Endothelial cell of umbilical vein (primary cell): Measurements from ENCODE around the gene SHPK. TPM values are rescaled to one million over a fixed set of nuclear protein-coding genes. Genes with fewer than 3 reads are reported as not detected.

ENCODE experiments used
- BruUV-seq: library from RNA; stranded (reverse); fragments of 400-500 nt; replicated peaks from 2 replicates; lab custom pipeline; 2021; lab: Mats Ljungman, UMichigan
- CTCF ChIA-PET: fragments of 300-600, 350-600 bp; sonication (Branson Sonifier 250); formaldehyde crosslinking; loops from one replicate; lab custom pipeline; 2021; ENCODE audit warnings: antibody characterized with exemption, inconsistent platforms; lab: Charles Lee
- POLR2A ChIA-PET: fragments of 300-600, 350-600 bp; sonication (Branson Sonifier 250); formaldehyde crosslinking; loops from one replicate; lab custom pipeline; 2021; ENCODE audit warnings: antibody characterized with exemption, inconsistent platforms; lab: Charles Lee
- DNase-seq: peaks from one replicate; pipeline ENCODE4 v3.0.0-alpha.2; 2011; ENCODE audit warnings: low read depth, low spot score
- FAIRE-seq: peaks from 2 replicates; lab custom pipeline; 2011; peaks lifted over from hg19 to GRCh38; lab: Jason Lieb, UNC
- H2AFZ ChIP-seq: 2 replicates; pipeline ENCODE4 v1.6.0; 2012; ENCODE audit warnings: low read depth, low read length, control low read depth, inconsistent platforms
- H3K27ac ChIP-seq: 2 replicates; pipeline ENCODE4 v1.5.1; 2011; ENCODE audit warnings: low read depth, mild to moderate bottlenecking, control low read depth, low read length, moderate library complexity; ENCODE audit not compliant: insufficient read depth
- H3K27me3 ChIP-seq, 2 experiments: 2 replicates each; pipeline versions ENCODE4 v1.6.0 to v1.6.1; 2011; ENCODE audit warnings: low read length in 2 of 2, mixed read lengths in 1 of 2; ENCODE audit not compliant: control insufficient read depth in 2 of 2, insufficient read depth in 2 of 2
- H3K36me3 ChIP-seq, 2 experiments: 2 replicates in 1 of 2; 3 replicates in 1 of 2; pipeline ENCODE4 v1.5.1; 2011; ENCODE audit warnings: low read length in 2 of 2, mild to moderate bottlenecking in 1 of 2, moderate library complexity in 1 of 2; ENCODE audit not compliant: control insufficient read depth in 2 of 2, insufficient read depth in 2 of 2; ENCODE audit errors: extremely low read depth in 1 of 2
- H3K4me1 ChIP-seq: 3 replicates; pipeline ENCODE4 v1.5.1; 2011; ENCODE audit warnings: mild to moderate bottlenecking, low read length; ENCODE audit not compliant: control insufficient read depth, insufficient read depth; ENCODE audit errors: extremely low read depth
- H3K4me2 ChIP-seq: 2 replicates; pipeline ENCODE4 v1.6.1; 2011; ENCODE audit warnings: low read length, control low read depth, mixed read lengths; ENCODE audit not compliant: insufficient read depth
- H3K4me3 ChIP-seq, 3 experiments: fragments of 200-600 bp in 1 of 3; sonication (generic), shearing (Covaris generic) in 1 of 3; replicated peaks in 1 of 3; 2 replicates each; pipeline ENCODE4 v1.5.1; 2011 to 2016; ENCODE audit warnings: control low read depth in 3 of 3, low read length in 3 of 3, mild to moderate bottlenecking in 2 of 3, inconsistent platforms in 1 of 3, low read depth in 1 of 3, moderate library complexity in 1 of 3; ENCODE audit not compliant: insufficient read depth in 1 of 3
- H3K79me2 ChIP-seq: 2 replicates; pipeline ENCODE4 v1.6.0; 2012; ENCODE audit warnings: low read length, inconsistent platforms; ENCODE audit not compliant: control insufficient read depth, insufficient read depth
- H3K9ac ChIP-seq: replicated peaks from 2 replicates; pipeline ENCODE3; 2011; ENCODE audit warnings: low read length, control low read depth; ENCODE audit not compliant: insufficient read depth; ENCODE audit errors: extremely low read depth
- H3K9me1 ChIP-seq: replicated peaks from 3 replicates; pipeline ENCODE4 v1.6.0; 2011; ENCODE audit warnings: mild to moderate bottlenecking, low read length; ENCODE audit not compliant: control insufficient read depth, insufficient read depth; ENCODE audit errors: extremely low read depth
- H3K9me3 ChIP-seq: replicated peaks from 2 replicates; pipeline ENCODE4 v1.5.1; 2012; ENCODE audit warnings: low read length, inconsistent platforms; ENCODE audit not compliant: control insufficient read depth, insufficient read depth
- H4K20me1 ChIP-seq: replicated peaks from 2 replicates; pipeline ENCODE3; 2011; ENCODE audit warnings: mild to moderate bottlenecking, low read length; ENCODE audit not compliant: control insufficient read depth, insufficient read depth; ENCODE audit errors: extremely low read depth
- EZH2 ChIP-seq: IDR thresholded peaks from 2 replicates; pipeline ENCODE4 v1.6.1; 2012; ENCODE audit warnings: borderline replicate concordance, low read depth, mild to moderate bottlenecking, moderate library complexity, low read length, inconsistent platforms; ENCODE audit not compliant: severe bottlenecking
- FOS ChIP-seq: IDR thresholded peaks from 2 replicates; pipeline ENCODE4 v1.6.1; 2011; ENCODE audit warnings: mild to moderate bottlenecking, low read length, moderate library complexity, borderline replicate concordance; ENCODE audit not compliant: insufficient read depth
- GATA2 ChIP-seq: IDR thresholded peaks from 2 replicates; pipeline ENCODE4 v1.7.0; 2011; ENCODE audit warnings: low read depth, mild to moderate bottlenecking, moderate library complexity, mixed read lengths, low read length; ENCODE audit not compliant: insufficient read length, insufficient read depth
- JUN ChIP-seq: IDR thresholded peaks from 2 replicates; pipeline ENCODE4 v1.6.1; 2011; ENCODE audit warnings: borderline replicate concordance, low read depth; ENCODE audit not compliant: insufficient read length, insufficient read depth
- MYC ChIP-seq: IDR thresholded peaks from one replicate; pipeline ENCODE4 v1.6.1; 2011; ENCODE audit warnings: mild to moderate bottlenecking, low read depth, low read length
- POLR2A ChIP-seq: IDR thresholded peaks from 2 replicates; pipeline ENCODE4 v1.6.1; 2012; ENCODE audit warnings: low read depth, mild to moderate bottlenecking, control low read depth, low read length
- POLR2AphosphoS5 ChIP-seq: IDR thresholded peaks from 2 replicates; pipeline ENCODE4 v1.6.1; 2012; ENCODE audit warnings: low read depth, mild to moderate bottlenecking, control low read depth, low read length, moderate library complexity; ENCODE audit not compliant: insufficient read depth
- dilution Hi-C: fragments of 300-500 bp; cut with MboI; formaldehyde crosslinking; loops from one replicate; pipeline ENCODE4 v1.15.0; 2019; ENCODE audit warnings: low sequenced_read_pairs; ENCODE audit not compliant: extremely low pct_ligation_motif_present
- intact Hi-C: fragments of 100-400 bp; cut with micrococcal nuclease; formaldehyde crosslinking; loops from one replicate; pipeline ENCODE4 v1.10.0; 2022
- polyA plus RNA-seq, 4 experiments: library from polyadenylated mRNA; depleted of rRNA in 3 of 4; stranded (reverse) in 3 of 4; unstranded in 1 of 4; fragments of >200 nt; gene quantifications; 2 replicates each; pipeline versions ENCODE4 v1.2.1 to v1.2.3, GENCODE V29; 2011 to 2012; ENCODE audit warnings: missing spikeins in 1 of 4
- total RNA-seq: library from RNA; stranded (reverse); gene quantifications from 2 replicates; pipeline ENCODE4 v1.2.3, GENCODE V29; 2021
- TF ChIP-seq, protein P1 (sequence below): IDR thresholded peaks from 2 replicates; pipeline ENCODE4 v1.6.1; 2011; ENCODE audit not compliant: insufficient read depth, insufficient read length
- TF ChIP-seq, protein P2 (sequence below), 2 donors: IDR thresholded peaks; 1 replicate in 1 of 2; 2 replicates in 1 of 2; pipeline ENCODE4 v1.5.1; 2011; ENCODE audit warnings: low read length in 2 of 2, mild to moderate bottlenecking in 2 of 2, moderate library complexity in 2 of 2, control low read depth in 1 of 2, inconsistent platforms in 1 of 2, low read depth in 1 of 2; ENCODE audit not compliant: insufficient read depth in 1 of 2; ENCODE audit errors: extremely low read depth in 1 of 2

SHPK gene
- total and polyA plus RNA-seq, 2 donors (not counting 3 experiments of a cell fraction or from before 2014, with no cell fraction given), result 15.4 to 15.9 TPM

DNA sequence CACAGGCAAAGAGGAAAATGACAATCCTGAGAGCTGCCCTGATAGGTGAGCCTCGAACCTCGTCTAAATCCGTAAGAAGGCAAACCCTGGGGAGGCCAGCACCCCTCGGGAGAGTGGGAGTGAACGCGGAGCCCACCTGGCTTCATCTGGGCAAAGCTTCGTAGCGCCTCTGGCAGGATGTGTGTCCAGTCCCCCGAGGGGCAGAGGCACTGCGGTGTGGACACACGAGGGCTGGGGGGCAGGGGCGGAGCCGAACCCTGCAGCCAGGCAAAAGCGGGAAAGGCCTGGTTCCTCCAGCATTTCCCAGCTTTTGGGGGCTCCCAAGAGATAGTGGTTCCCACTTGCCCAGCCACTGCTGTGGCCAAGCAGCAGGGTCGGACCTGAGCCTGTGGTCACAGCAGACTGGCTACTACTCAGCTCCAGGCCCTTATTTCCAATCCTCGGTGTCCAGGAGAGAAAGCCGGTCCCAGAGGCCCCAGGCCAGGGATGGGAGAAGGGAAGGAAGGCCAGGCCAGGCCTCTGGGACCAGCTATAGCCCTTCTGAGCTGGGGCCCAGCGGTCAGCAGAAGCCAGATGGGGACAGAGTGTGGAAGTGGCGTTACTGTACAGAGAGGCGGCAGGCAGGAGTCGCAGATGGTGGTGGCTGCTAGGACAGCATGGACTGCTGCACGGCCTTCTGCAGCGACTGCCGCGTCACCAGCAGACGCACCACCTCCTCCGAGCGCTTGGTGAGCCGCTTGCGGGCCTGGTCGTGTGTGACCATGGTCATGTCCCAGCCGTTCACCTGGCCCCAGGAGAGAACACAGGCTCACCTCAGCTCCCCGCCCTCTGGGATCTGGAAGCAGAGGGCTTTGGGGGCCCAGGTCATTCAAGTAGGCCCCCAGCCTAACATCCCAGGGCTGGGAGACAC lies 27.3 kb upstream of the SHPK start:
- H3K79me2 ChIP-seq, result peaks cover 28% of the 10 kb centered on the region
- intact Hi-C loops (no loop called here), dilution Hi-C loops (no loop called here)
- H3K36me3 ChIP-seq, result peaks cover 5 to 25% of the 10 kb centered on the region in 2 experiments
- no TSS peak for BruUV-seq
- H2AFZ ChIP-seq, result no peak overlapping the region
- CTCF ChIA-PET, result no interaction called here
- FAIRE-seq (no peak), DNase-seq (no peak)
- no peak for TF ChIP-seq MYC
- TF ChIP-seq POLR2AphosphoS5, result peak; percentile 14
- peak; percentile 21 for TF ChIP-seq POLR2A
- no peak overlapping the region for H3K9ac ChIP-seq
- H3K27ac ChIP-seq, result no peak overlapping the region
- H3K4me2 ChIP-seq, result no peak overlapping the region
- H3K4me1 ChIP-seq, result peaks cover 22% of the 10 kb centered on the region
- H3K4me3 ChIP-seq, result no peak overlapping the region
- H3K9me1 ChIP-seq, result no peaks in the 10 kb centered on the region
- H3K9me3 ChIP-seq, result no peaks in the 10 kb centered on the region
- no peaks in the 10 kb centered on the region for H4K20me1 ChIP-seq
- no peaks in the 10 kb centered on the region for H3K27me3 ChIP-seq
- POLR2A ChIA-PET, result interaction anchor here (0.9 kb wide), 1 partner anchor 27 kb away, joined by 3 read pairs; the partner anchor contains the start of gene SHPK

GRCh38 chr17:3660311-3660891 lies 24.4 kb upstream of the SHPK start:
- POLR2A ChIA-PET, result interaction anchor here (4.2 kb wide), 1 partner anchor 7 kb away, joined by 17 read pairs; the partner anchor contains the start of genes EMC6 and TAX1BP3
- Histone ChIP-seq H2AFZ (no peak overlapping the region), H3K79me2 (peaks cover 7% of the 10 kb centered on the region), H3K9me3 (no peaks in the 10 kb centered on the region), H3K4me2 (no peak overlapping the region), H3K27me3 (no peaks in the 10 kb centered on the region), H3K4me1 (peaks cover 6% of the 10 kb centered on the region), H4K20me1 (no peaks in the 10 kb centered on the region), H3K9ac (no peak overlapping the region), H3K27ac (no peak overlapping the region), H3K36me3 (peaks cover 0 to 24% of the 10 kb centered on the region in 2 experiments), H3K9me1 (no peaks in the 10 kb centered on the region), H3K4me3 (no peak overlapping the region)
- CTCF ChIA-PET, result no interaction called here
- dilution Hi-C loops, result no loop called here
- BruUV-seq, result no TSS peak
- TF ChIP-seq JUN (no peak), POLR2A (no peak), POLR2AphosphoS5 (no peak), EZH2 (no peak), MYC (no peak), GATA2 (no peak), FOS (no peak)
- TF ChIP-seq, protein P1, sequence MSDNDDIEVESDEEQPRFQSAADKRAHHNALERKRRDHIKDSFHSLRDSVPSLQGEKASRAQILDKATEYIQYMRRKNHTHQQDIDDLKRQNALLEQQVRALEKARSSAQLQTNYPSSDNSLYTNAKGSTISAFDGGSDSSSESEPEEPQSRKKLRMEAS, result no peak
- TF ChIP-seq, protein P2, sequence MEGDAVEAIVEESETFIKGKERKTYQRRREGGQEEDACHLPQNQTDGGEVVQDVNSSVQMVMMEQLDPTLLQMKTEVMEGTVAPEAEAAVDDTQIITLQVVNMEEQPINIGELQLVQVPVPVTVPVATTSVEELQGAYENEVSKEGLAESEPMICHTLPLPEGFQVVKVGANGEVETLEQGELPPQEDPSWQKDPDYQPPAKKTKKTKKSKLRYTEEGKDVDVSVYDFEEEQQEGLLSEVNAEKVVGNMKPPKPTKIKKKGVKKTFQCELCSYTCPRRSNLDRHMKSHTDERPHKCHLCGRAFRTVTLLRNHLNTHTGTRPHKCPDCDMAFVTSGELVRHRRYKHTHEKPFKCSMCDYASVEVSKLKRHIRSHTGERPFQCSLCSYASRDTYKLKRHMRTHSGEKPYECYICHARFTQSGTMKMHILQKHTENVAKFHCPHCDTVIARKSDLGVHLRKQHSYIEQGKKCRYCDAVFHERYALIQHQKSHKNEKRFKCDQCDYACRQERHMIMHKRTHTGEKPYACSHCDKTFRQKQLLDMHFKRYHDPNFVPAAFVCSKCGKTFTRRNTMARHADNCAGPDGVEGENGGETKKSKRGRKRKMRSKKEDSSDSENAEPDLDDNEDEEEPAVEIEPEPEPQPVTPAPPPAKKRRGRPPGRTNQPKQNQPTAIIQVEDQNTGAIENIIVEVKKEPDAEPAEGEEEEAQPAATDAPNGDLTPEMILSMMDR (IDR thresholded peaks at IDR 0.05; ENCODE audit: extremely low read depth in 1 of 2, insufficient read depth in 1 of 2, low read depth in 1 of 2, low read length in 2 of 2), result no peak
- intact Hi-C loops, result no loop called here
- FAIRE-seq (no peak), DNase-seq (no peak)
